ENCODE measurements around the gene RARRES1. TPM values are rescaled to one million over a fixed set of nuclear protein-coding genes. Genes with fewer than 3 reads are reported as not detected.

RARRES1 gene
- polyA plus RNA-seq, 2 of the 4 experiments (the other 2 are of a cell fraction): 10.9 to 33.4 TPM

DNA sequence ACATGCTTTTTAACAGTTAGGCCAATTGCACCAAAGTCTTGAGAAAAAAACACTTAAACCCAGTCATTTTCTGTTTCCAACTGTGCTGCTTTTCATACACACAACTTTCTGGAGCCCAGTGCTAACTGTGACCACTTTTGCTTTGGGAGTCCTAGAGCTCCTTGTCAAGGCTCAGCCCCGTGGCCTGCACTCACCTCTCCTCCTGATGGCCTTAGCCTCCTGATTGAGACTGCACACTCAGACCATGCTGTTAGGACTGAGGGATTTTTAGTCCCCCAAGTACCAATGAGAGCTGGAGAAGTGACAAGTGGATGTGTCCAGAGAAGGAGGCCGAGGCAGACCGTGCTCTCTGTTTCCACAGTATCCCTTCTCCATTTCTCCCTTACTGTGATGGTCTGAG is 15.2 kb upstream of the RARRES1 start (continued):
- TF ChIP-seq, protein P1, sequence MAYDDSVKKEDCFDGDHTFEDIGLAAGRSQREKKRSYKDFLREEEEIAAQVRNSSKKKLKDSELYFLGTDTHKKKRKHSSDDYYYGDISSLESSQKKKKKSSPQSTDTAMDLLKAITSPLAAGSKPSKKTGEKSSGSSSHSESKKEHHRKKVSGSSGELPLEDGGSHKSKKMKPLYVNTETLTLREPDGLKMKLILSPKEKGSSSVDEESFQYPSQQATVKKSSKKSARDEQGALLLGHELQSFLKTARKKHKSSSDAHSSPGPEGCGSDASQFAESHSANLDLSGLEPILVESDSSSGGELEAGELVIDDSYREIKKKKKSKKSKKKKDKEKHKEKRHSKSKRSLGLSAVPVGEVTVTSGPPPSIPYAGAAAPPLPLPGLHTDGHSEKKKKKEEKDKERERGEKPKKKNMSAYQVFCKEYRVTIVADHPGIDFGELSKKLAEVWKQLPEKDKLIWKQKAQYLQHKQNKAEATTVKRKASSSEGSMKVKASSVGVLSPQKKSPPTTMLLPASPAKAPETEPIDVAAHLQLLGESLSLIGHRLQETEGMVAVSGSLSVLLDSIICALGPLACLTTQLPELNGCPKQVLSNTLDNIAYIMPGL (CRISPR knock-in tag; IDR thresholded peaks at IDR 0.05; ENCODE audit: borderline replicate concordance): no peak
- TF ChIP-seq, protein P2, sequence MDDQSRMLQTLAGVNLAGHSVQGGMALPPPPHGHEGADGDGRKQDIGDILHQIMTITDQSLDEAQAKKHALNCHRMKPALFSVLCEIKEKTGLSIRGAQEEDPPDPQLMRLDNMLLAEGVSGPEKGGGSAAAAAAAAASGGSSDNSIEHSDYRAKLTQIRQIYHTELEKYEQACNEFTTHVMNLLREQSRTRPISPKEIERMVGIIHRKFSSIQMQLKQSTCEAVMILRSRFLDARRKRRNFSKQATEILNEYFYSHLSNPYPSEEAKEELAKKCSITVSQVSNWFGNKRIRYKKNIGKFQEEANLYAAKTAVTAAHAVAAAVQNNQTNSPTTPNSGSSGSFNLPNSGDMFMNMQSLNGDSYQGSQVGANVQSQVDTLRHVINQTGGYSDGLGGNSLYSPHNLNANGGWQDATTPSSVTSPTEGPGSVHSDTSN (IDR thresholded peaks at IDR 0.05): no peak

DNA sequence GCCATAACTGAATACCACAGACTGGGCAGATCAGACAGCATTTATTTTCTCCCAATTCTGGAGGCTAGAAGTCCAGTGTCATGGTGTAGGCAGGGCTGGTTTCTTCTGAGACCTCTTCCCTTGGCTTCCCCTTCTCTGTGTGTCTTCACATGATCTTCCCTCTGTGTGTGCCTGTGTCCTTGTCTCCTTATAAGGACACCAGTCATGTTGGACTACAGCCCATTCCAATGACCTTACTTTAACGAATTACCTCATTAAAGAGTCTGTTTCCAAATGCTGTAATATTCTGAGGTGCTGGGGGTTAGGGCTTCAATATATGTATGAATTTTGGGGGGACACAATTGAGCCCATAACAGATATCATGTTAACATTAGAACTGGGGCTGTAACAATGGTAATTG is 13.3 kb upstream of the RARRES1 start:
- ChIA-PET POLR2A (no interaction called here), CTCF (interaction anchor here (1.1 to 2.7 kb wide), 5 partner anchors 18 to 46 kb away, joined by 3 to 13 read pairs (median 6); no protein-coding TSS in a partner anchor)
- H3K27ac ChIP-seq: peak overlapping the region in 1 of 2 experiments; percentile 77; a peak in 3 of 6 replicates
- no peak overlapping the region for H3K4me3 ChIP-seq
- TF ChIP-seq POLR2A (IDR thresholded peaks at IDR 0.05; ENCODE audit: low read length): no peak
- TF ChIP-seq, protein P3, sequence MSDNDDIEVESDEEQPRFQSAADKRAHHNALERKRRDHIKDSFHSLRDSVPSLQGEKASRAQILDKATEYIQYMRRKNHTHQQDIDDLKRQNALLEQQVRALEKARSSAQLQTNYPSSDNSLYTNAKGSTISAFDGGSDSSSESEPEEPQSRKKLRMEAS (IDR thresholded peaks at IDR 0.05): no peak
- no peak for TF ChIP-seq ZNF302 (CRISPR knock-in tag; IDR thresholded peaks at IDR 0.05)
- no peak for TF ChIP-seq RAD21 (conservative IDR thresholded peaks at IDR 0.05 in 1 of 2, IDR thresholded peaks at IDR 0.05 in 1 of 2)
- no peak for TF ChIP-seq BHLHE40 (IDR thresholded peaks at IDR 0.05; ENCODE audit: low read depth, low read length)
- H3K4me1 ChIP-seq: peaks cover 32% of the 10 kb centered on the region
- no peak for FAIRE-seq
- H3K9me3 ChIP-seq: no peaks in the 10 kb centered on the region
- DNase-seq (ENCODE audit: low read depth in 1 of 2, low spot score in 1 of 2): no peak
- 94% methylated on average over 1 of the region's 1 CpG for WGBS (ENCODE audit: missing lambda C conversion rate)
- no peak overlapping the region for H3K4me2 ChIP-seq
- ATAC-seq: no peak

DNA sequence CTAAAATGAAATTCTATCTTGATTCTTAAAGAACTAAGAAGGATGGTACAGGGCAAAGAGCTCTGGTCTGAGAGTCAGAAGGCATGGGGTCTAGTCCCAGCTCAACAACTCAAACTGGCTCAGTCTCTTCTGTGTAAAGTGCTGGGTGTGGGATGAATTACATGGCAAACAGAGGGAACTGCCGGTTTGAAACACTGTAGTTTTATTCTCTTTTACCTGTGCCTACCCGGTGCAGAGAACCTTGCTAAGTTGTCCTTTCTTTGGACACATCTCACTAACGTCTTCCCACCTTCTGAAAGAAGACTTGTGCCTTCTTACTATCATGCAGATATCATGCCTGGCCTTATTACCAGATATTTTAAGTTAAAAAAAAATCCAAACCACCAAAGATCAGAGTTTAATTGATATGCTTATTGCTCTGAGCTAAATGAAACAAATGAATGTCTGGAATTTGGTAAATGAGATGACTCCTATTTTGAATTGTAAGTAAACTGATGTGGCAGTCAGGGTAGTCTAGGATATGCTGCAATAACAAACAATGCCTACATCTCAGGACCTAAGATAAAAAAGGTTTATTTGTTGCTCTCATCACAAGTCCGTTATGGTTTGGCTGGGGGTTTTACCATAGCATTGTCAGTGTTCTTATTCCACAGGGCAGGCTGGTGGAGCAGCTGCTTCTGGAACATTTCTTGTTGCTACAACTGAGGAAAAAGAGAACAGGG is 12.5 kb upstream of the RARRES1 start:
- Histone ChIP-seq H3K4me1 (peaks cover 32% of the 10 kb centered on the region), H3K4me3 (no peak overlapping the region), H3K27ac (no peak overlapping the region; a peak in 1 of 6 replicates), H3K9me3 (no peaks in the 10 kb centered on the region), H3K4me2 (no peak overlapping the region)
- DNase-seq (ENCODE audit: low read depth in 1 of 2, low spot score in 1 of 2) (no peak), ATAC-seq (no peak), FAIRE-seq (no peak)
- WGBS (ENCODE audit: missing lambda C conversion rate): 91% methylated on average over 4 of the region's 4 CpGs
- CTCF ChIA-PET: interaction anchor here (0.6 to 2.2 kb wide), 5 partner anchors 17 to 96 kb away, joined by 3 to 7 read pairs (median 4); no protein-coding TSS in a partner anchor
- POLR2A ChIA-PET: no interaction called here
- TF ChIP-seq, protein P2 (IDR thresholded peaks at IDR 0.05): no peak
- TF ChIP-seq, protein P3 (IDR thresholded peaks at IDR 0.05): no peak
- TF ChIP-seq KDM1A (IDR thresholded peaks at IDR 0.05; ENCODE audit: low read depth) (no peak), FOSL2 (IDR thresholded peaks at IDR 0.05) (no peak), FOSL2 (CRISPR knock-in tag; IDR thresholded peaks at IDR 0.05) (no peak)

DNA sequence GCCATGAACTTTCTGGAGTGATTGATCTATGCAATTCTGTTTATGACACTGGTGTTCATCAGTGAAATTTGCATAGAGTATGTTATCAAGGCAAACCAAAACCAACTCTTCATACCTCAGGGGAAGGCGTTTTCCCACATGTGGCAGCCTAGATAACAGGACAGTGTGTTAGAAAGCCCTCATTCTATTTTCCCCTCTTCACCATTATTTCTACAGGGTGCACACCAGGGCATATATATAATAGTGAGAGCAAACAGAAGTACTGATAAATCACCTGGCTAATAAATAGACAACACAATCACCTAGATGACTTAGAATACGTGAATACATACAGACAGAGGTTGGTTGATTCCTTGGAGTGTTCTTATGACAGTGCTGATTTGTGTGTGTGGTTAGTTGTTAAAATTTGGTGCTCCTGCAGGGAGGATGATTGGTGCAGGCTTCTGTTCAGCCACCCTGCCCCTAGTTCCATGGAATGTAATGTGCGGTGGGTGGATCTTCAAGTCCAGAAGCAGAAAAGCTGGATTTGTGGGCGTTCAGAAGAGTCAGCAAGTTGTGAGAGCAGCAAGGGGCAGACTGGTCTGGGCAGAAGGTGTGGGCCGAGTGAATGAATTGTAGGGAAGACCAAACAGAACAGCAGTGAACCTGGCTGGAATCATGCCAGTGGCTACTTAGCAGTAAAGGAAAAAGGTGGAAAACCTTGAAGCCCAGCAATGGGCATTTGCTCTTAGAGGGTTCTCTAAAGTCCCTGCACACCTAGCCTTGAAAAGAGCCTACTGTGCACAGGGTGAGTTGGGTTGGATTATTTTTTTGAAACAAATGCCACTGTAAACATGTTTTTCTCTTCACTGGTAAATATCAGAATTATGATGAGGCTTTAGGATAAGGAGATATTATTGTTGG is 11.7 kb upstream of the RARRES1 start:
- CTCF ChIA-PET: interaction anchor here (0.6 to 3.2 kb wide), 7 partner anchors 16 to 85 kb away, joined by 3 to 11 read pairs (median 4); no protein-coding TSS in a partner anchor
- Histone ChIP-seq H3K9me3 (no peaks in the 10 kb centered on the region), H3K4me2 (no peak overlapping the region), H3K4me1 (peaks cover 32% of the 10 kb centered on the region), H3K27ac (peak overlapping the region in 1 of 2 experiments; percentile 31; a peak in 1 of 6 replicates), H3K4me3 (no peak overlapping the region)
- ATAC-seq: no peak
- FAIRE-seq: no peak
- WGBS (ENCODE audit: missing lambda C conversion rate): 87% methylated on average over 5 of the region's 5 CpGs
- POLR2A ChIA-PET: no interaction called here
- DNase-seq (ENCODE audit: low read depth in 1 of 2, low spot score in 1 of 2): no peak
- TF ChIP-seq SREBF2 (IDR thresholded peaks at IDR 0.05) (no peak), MAFK (IDR thresholded peaks at IDR 0.05; ENCODE audit: partially characterized antibody) (no peak), PHF8 (IDR thresholded peaks at IDR 0.05; ENCODE audit: borderline replicate concordance, low read depth) (no peak), FOSL2 (IDR thresholded peaks at IDR 0.05) (no peak), FOSL2 (CRISPR knock-in tag; IDR thresholded peaks at IDR 0.05) (no peak), RARB (CRISPR knock-in tag; IDR thresholded peaks at IDR 0.05) (no peak), EHF (CRISPR knock-in tag; IDR thresholded peaks at IDR 0.05) (no peak), ZSCAN20 (CRISPR knock-in tag; IDR thresholded peaks at IDR 0.05) (no peak), ZNF302 (CRISPR knock-in tag; IDR thresholded peaks at IDR 0.05) (no peak), CBX2 (IDR thresholded peaks at IDR 0.05; ENCODE audit: borderline replicate concordance, low read depth) (no peak), RCOR1 (IDR thresholded peaks at IDR 0.05; ENCODE audit: low read depth, low read length) (no peak)
- TF ChIP-seq, protein P4, sequence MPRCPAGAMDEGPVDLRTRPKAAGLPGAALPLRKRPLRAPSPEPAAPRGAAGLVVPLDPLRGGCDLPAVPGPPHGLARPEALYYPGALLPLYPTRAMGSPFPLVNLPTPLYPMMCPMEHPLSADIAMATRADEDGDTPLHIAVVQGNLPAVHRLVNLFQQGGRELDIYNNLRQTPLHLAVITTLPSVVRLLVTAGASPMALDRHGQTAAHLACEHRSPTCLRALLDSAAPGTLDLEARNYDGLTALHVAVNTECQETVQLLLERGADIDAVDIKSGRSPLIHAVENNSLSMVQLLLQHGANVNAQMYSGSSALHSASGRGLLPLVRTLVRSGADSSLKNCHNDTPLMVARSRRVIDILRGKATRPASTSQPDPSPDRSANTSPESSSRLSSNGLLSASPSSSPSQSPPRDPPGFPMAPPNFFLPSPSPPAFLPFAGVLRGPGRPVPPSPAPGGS (IDR thresholded peaks at IDR 0.05): no peak
- TF ChIP-seq, protein P3 (IDR thresholded peaks at IDR 0.05): no peak
- TF ChIP-seq, protein P5, sequence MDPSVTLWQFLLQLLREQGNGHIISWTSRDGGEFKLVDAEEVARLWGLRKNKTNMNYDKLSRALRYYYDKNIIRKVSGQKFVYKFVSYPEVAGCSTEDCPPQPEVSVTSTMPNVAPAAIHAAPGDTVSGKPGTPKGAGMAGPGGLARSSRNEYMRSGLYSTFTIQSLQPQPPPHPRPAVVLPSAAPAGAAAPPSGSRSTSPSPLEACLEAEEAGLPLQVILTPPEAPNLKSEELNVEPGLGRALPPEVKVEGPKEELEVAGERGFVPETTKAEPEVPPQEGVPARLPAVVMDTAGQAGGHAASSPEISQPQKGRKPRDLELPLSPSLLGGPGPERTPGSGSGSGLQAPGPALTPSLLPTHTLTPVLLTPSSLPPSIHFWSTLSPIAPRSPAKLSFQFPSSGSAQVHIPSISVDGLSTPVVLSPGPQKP (IDR thresholded peaks at IDR 0.05; ENCODE audit: low read depth, low read length): no peak
